Measurements from ENCODE around the gene IL1B.

- no peak for TF ChIP-seq CTCF (conservative IDR thresholded peaks at IDR 0.05; ENCODE audit: low read length)
- TF ChIP-seq EZH2phosphoT487 (IDR thresholded peaks at IDR 0.05; ENCODE audit: borderline replicate concordance, low read depth, low read length), result no peak
These were observed 44.1 kb upstream of the IL1B start for GRCh38 chr2:112880696-112881095.
